ENCODE data around the gene ADGRG3.

The ADGRG3 gene

DNA sequence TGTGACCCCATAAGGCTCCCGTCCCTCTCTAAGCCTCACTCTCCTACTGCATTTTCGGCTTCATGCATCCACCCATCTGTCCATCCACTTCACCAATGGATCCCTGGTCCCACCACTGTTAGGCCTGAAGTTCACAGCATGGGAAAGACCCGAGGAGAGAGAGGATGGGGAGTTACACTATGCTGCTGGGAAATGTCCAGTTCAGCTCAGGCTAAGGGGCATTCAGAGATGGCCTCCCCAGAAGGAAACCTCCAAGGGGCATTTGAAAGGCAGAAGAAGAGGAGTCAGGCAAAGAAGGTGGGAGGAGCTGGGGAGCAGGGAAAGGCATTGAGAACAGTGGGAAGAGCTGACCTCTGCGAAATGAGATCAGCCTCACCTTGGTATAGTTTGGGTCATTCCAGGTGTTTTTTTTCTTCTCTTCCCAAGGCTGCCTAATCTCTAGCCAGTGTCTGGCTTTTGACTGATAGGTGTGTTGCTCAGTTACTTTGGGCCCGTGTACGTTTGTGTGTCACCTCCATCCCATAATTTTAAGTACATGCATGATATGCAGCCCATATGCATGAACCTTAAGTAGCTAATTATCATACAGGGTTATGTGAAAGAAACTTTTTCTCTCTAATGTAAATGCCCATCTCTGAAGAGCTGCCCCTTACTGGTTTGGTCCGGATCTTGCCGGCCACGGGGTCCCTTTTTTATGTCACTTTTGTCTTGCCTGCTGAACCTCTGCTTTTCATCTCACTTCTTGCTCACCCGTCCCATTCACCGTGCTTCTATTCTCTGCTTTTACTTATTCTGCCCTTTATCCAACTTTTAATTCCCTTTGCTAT lies 14.9 kb downstream of the ADGRG3 start:
- no peak for DNase-seq

DNA sequence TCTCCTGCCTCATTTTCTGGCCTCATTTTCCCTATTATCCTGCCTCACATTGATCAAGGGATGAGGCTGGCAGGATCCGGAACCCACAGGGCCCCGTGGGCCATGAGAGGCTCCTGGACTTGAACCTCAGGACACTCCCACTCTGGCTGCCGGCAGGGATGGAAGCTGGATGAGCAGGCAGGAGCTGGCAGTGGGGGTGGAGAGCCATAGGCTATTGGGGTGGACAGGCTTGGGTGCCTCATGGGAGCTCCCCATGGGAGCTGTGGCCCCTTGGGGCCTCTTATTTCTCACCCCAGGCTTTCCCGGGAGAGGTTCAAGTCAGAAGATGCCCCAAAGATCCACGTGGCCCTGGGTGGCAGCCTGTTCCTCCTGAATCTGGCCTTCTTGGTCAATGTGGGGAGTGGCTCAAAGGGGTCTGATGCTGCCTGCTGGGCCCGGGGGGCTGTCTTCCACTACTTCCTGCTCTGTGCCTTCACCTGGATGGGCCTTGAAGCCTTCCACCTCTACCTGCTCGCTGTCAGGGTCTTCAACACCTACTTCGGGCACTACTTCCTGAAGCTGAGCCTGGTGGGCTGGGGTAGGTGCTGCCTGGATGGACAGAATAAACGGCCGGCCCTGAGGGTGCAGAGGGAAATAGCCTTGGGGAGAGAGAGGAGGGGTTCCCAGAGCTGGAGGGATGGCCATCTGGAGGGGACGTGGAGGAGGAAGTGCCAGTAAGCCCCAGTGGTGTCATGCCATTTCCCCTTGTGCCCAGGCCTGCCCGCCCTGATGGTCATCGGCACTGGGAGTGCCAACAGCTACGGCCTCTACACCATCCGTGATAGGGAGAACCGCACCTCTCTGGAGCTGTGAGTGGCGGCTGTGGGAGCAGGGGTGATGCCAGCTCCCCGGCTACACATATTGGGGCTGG lies 15.8 kb downstream of the ADGRG3 start:
- no peak for DNase-seq

DNA sequence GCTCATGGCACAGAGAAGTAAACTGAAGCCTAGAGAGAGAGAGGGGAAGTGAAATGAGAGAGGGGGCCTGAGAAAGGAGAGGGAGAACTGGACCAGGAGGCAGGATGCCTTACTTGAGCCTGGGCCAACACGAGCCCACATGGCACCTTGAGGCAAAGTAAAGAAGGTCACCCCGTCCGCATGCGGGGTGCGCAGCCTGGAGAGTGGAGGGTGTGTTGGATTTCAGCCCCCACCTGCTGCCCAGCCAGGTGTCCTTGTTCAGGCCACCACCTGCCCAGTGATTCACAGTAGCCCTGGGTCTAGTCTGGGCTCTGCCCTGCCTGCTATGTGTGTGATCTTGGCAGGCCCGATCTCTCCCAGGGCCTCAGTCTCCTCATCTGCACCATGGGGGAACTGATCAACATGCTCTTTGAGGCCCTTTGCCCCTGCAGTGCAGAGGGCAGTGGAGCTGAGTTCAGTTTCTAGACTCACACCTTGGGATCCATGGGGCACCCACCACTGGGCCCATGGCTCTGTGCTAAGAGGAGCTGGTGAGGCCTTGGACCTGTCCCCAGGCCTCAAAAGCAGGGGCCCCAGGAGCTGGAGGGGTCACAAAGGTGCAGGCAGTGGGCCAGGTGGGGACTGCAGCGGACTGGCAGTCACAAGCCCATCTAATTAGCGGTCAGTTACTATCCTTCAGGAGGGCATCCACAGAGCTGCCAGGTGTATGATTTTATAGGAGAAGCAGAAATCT lies 16.7 kb downstream of the ADGRG3 start:
- DNase-seq, result no peak

DNA sequence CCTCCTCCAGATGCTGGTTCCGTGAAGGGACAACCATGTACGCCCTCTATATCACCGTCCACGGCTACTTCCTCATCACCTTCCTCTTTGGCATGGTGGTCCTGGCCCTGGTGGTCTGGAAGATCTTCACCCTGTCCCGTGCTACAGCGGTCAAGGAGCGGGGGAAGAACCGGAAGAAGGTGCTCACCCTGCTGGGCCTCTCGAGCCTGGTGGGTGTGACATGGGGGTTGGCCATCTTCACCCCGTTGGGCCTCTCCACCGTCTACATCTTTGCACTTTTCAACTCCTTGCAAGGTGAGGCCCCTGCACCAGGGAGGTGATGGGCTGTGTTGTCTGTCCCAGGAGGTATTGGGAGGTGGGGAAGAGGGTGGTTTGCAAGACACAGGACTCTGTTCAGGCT lies 17.5 kb downstream of the ADGRG3 start:
- no peak for DNase-seq

DNA sequence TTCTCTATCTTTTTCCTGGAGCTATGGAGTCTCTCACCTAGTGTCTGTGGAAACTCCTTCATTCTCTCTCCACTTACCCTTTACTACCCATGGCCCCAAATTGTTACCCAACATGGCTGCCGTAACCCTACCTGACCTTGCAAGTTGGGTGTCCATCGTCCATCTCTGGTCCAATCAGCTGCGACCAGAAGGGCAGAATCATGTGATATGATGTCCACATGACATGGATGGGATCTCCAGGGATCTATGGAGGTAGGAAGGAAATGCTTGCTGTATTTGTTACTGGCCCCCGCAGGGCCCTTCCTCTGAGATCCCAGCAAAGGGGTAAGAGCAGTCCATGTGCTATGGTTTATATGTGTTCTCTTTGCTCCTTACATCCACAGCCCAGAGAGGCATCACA lies 18.5 kb downstream of the ADGRG3 start:
- no peak for DNase-seq

DNA sequence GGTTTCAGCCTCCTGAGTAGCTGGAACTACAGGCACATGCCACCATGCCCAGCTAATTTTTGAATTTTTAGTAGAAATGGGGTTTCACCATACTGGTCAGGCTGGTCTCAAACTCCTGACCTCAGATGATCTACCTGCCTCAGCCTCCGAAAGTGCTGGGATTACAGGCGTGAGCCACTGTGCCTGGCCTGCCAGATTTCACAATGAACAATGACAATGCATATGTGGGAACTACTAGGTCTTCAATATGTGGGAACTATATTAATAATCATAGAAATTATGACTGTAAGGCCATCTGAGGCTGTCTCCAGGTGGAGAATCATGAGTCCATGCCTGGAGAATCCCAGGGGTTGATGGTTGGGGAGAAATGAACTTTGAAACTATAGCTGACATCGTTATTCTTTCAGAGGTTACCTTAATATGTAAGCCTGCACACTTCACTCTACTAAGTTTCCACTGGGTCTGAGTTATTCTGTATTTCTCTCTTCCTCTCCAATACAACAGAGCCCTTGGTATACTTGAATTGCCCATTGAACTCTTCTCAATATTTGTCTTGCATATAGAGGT lies 19.3 kb downstream of the ADGRG3 start:
- no peak for DNase-seq

DNA sequence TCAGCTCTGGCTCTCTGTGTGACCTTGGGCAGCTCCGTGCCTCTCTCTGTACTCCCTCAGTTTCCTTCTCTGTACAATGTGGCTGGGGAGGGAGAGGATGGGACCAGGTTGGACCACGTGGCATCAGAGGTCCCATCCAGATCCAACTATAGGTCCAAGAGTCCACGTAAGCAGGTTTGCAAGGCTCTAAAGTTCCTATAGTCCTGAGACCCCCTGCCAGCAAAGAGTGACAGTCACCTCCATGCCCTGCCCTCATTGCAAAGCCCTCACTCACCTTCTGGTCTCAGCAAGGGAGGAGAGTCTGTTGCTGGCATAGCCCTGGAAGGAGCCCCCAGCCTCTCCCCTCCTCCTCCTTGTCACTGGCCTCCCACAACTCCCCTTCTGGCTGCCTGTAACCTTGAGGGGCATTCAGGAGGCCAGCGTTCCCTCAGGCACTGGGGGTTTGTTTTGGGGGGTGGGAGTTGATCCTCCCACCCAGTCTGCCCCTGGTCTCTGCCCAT lies 20.4 kb downstream of the ADGRG3 start:
- no peak for DNase-seq

DNA sequence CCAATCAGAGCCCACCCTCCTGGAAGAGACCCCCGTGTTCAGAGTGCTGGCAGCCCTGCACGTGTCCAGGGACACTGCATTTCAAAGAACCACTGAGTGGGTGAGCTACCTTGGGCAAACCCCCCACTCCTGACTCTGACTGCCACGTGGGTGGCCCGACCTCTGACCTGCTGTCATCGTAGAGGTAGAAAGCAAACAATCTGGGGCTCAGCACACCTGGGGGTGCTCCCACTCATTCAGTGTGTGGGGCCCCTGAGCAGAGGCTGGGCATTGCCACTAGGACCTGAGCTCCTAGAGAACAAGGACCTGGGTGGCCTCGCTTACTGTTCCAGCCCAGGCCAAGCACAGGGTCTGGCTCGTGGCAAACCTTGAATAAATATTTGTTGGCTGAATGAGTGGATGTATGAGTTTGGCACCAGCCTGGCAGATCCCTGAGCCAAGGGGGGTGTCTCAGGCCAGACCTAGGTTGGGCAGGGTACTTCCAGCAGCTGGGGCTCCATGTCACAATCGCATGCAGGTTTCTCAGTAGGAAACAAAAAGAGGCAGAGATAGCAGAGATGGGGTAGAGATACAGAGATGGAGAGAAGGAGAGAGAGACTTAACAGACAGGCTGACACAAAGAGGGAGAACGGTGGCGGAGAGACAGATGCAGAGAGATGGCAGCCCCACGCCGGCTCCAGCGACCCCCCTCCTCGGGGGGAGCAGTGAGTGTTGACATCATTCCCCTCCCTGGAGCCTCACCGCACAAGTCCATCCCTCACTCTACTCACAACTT lies 21.1 kb downstream of the ADGRG3 start:
- no peak for DNase-seq

DNA sequence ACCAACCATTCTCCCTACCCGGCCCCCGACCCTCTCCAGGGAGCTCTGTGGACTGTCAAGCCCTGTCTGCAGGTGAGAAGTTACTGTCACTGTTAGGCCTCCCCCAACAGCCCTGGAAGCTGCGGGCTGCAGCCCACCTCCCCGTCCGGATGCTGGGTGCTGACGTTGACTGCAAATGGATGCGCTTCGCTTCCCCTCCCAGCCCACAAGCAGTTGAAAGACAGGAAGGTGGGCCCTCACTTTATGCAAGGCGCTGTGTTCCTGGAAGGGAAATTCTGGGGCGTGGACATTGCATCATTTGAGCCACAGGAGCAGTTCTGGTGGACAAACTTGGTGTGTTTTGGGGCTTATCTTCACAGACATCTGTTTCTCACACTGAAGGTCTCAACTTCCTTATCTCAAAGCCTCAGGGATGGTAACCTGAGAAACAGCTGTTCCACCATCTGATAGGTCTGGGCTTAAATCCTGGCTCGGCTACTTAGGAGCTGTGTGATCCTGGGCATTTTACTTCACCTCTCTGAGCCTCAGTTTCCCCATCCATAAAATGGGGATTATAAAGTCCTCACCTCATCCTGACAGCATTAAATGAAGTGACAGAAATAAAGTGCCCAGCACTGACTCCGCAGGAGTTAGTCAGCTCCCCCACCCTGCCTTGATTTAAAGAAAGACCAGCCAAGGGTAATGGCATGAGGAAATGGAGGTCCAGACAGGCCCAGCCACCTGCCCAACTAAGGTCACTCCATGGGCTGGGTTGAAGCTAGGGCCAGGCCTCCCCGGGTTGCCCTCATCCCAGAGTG lies 21.9 kb downstream of the ADGRG3 start:
- peak; percentile 62 for DNase-seq

DNA sequence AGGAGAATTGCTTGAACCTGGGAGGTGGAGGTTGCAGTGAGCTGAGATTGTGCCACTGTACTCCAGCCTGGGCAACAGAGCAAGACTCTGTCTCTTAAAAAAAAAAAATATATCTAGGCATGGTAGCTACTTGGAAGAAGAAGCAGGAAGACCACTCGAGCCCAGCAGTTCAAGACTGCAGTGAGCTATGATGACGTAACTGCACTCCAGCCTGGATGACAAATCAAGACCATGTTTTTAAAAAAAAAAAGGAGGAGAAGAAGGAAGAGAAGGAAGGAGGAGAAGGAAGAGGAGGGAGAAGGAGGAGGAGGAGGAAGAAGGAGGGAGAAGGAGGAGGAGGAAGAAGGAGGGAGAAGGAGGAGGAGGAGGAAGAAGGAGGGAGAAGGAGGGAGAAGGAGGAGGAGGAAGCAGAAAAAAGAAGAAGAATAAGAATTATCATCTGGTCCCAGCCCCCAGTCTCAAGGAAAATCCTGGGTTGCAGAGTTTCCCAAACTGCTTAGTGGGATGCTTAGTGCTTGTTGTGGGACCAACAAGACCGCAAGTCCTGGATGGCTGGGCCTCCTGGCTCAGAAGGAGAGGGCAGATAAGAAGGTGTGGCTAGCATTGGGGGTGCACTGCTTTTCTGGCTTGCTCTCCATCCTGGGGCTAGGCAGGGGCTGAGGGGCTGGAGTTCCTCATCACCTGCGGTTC lies 22.8 kb downstream of the ADGRG3 start:
- DNase-seq, result no peak

DNA sequence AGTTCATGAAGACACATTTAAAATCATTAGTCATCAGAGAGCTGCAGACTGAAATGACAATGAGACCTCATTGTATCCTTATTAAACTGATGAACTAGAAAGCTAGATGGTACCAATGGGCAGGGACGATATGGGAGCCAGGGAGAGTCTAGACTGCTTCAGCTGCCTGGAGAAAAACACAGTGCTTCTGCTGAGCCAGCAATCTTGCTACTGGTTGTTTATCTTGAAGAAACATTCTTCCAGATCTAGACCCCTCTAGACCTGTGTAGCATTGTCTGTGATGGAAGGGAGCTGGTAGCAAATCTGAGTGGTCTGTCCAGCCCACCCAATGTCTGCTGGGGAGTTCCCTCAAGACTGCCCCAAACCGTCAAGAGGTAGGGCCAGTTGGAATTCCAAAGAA lies 24.5 kb downstream of the ADGRG3 start:
- DNase-seq, result no peak

DNA sequence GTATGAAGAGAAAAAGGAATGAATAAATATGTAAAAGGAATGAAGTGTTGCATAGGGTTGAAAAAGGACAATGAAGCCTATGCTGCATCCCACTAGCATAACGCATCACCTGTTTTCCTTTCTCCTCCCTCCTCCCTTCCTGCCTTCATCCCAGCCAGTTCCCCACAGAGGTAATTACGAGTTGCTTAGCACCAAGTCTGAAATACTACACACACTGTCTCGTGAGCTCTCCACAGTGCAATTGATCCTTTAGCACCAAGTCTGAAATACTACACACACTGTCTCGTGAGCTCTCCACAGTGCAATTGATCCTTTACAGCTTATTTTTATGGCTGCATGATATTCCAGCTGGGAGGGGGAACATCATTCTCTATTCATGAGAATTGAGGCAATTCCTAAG lies 25.4 kb downstream of the ADGRG3 start:
- no peak for DNase-seq

DNA sequence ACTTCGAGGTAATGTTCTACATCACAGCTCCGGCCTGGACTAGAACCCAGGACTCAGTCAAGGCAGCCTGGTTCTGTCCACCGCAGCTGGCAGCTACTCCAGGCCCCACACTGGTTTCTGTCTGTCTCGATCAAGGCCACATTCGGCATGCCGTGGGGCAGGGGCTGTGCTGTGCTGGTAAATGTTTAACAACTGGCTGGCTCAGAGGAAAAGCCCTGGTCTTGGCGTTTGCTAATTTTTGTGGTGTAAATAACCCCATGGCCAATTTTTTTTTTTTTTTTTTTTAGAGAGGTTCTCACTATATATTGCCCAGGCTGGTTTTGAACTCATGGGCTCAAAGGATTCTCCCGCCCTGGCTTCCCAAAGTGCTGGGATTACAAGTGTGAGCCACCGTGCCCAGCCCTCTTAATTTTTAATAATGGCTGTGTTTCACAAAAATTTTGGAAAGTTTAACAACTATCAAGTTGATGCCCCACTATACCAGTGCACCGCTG lies 26.2 kb downstream of the ADGRG3 start:
- DNase-seq, result no peak

DNA sequence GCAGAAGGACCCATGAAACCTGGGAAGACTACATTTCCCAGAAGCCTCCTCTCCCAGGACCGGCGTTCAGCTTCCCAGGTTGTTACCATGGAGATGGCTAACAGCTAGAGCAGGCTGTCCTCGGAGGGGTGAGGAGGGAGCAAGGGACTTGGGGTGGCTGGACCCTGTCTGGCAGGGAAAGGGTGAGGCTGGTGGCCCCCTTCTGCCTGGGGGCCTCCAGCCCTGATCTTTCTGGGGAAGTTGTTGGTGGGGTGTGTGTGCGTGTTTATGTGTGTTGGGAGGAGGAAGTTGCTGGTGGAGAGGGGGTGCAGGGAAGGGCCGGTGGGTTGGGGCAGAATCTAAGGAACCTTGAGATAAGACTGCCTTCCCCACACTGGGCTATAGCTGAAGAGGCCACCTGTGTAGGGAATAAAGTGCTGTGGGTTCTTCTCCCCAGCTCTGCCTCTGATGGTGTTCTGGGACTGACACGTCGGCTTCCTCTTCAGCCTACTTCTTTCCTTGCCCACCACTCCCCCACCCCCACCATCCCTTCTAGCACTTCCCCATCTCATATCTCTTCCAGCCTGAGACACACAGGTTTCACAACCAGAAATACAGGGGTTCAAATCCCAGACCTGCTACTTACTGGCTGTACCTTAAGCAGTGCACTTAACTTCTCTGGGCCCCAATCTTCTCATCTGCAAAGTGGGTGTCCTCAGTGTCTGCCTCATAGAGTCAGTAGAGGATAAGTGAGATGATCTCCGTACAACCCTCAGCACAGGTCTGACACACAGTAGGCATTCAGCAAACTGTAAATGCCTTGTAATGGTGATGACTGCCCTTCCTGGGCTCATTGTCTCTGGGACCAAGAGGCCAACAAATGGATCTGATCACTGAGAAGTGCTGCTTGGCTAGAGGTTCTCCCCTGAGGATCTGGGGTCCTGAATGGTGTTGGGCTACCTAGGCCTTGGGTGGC lies 26.9 kb downstream of the ADGRG3 start, which contains the start of gene DRC7:
TSS of gene DRC7 (plus strand) at position 82 of the 955 bp plus-strand sequence. CDS start 3,144 bp downstream, outside the sequence.
- peak; percentile 57 for DNase-seq

DNA sequence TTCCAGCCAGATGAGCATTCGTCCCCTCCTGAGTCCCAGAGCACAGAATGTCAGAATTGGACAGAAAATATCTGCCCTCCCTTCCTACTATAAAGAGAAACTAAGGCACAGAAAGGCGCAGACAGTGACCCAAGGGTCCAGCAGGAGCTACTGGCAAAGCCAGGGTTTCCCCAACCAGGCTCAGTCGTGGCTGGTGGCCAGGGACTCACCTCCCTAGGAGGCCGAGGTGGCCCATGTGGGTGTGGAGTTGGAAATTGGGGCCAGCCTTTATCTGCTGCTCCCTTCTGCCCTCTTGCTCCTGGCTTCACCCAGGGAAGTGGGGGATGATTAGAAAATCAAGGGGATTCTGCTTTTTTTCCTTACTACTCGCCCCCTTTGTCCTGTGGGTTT lies 27.6 kb downstream of the ADGRG3 start:
- no peak for DNase-seq

DNA sequence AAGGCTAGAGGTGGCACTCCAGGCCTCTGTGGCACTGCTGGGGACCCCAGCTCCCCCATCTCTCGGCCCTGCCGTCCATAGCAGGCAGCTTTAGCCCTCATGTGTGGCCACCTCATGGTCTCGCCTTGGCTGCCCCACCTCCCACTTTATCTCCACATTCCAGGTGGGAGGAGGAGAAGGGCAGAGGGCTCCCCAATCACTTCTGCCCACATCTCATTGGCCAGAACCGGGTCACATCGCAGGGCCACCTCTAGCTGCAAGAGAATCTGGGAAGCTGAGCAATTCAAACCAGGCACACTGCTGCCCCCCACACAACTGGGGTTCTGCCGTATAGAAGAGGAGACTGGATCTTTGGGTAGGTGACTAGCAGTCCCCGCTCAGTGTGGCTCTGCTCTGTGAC lies 28.1 kb downstream of the ADGRG3 start:
- no peak for DNase-seq

DNA sequence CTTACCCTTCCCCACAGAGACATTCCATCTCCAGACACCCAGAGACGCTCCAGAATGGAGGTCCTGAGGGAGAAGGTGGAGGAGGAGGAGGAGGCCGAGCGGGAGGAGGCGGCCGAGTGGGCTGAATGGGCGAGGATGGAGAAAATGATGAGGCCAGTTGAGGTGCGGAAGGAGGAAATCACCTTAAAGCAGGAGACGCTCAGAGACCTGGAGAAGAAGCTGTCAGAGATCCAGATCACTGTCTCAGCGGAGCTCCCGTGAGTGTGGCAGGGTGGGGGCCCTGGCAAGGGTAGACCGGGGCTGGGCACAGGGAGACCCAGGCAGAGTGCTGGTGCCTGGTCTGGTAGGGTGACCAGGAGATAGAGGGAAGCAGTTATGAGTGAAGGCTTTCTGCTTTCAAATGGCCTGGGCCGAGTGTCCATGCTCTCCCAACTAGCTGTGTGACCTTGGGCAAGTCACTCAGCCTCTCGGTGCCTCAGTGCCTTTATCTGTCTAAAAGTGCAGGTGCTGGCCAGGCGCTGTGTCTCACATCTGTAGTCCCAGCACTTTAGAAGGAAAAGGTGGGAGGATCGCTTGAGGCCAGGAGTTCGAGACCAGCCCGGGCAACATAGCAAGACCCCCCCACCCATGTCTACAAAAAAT lies 29.9 kb downstream of the ADGRG3 start:
- no peak for DNase-seq

DNA sequence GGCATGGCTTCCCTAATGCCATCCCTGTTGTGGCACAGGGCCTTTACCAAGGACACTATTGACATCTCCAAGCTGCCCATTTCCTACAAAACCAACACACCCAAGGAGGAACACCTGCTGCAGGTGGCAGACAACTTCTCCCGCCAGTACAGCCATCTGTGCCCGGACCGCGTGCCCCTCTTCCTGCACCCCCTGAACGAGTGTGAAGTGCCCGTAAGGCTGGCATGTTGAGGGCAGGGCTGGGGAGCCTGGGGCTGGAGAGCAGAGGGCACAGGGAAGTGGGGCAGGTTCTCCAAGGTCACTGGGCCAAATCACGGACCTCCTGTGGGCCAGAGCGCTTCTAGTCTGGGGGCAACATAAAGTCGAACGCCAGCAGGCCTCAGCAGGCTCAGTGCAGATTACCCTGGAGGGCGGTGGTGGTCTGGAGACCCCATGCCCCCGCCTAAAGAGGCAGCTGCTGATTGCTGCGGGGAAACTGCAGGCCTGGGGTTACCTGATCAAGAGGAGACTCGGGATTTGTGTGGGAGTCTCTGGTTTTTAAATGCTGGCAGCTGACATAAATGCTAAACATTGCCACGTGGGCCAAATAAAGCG lies 30.8 kb downstream of the ADGRG3 start:
- DNase-seq, result no peak
